ENCODE results near the gene GPR4. TPM values are rescaled to one million over a fixed set of nuclear protein-coding genes. Genes with fewer than 3 reads are reported as not detected.

The GPR4 gene
- polyA plus RNA-seq, 1 donor (not counting 4 experiments of a cell fraction or from before 2014, with no cell fraction given) = not detected

DNA sequence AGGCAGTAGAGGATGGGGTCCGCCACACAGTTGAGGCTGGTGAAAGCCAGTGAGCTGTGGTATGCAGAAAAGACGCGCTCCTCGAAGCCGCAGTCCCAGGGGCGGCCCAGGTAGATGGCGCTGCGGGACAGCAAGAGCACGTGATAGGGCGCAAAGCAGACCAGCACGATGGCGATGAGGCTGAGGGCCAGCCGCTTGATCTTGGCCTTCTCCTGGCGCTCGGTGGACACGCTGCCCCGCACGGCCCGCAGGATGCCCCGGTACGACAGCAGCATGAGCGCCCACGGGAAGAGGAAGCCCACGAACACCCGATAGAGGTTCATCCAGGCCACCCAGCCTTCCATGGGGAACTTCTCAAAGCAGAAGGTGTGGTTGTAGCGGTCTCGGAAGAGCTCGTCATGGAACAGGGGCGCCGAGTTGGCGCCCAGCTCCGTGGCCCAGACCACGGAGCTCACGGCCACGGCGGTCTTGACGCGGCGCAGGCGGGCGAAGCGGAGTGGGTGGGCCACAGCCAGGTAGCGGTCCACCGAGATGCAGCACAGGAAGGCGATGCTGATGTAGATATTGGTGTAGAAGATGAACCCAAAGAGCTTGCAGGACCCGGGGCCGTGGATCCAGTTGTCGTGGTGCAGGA, 10.9 kb downstream of the GPR4 start:
- H3K4me2 ChIP-seq (ENCODE audit: control insufficient read depth, extremely low read depth, insufficient read depth, low read depth, low read length) = no peak overlapping the region
- H3K4me3 ChIP-seq (ENCODE audit: control insufficient read depth in 2 of 3, extremely low read depth in 1 of 3, insufficient read depth in 2 of 3, low read depth in 1 of 3, low read length in 3 of 3) = no peak overlapping the region
- H2AFZ ChIP-seq (ENCODE audit: control insufficient read depth, low read length) = no peak overlapping the region
- dilution Hi-C loops (cut with MboI; ENCODE audit: extremely low pct_ligation_motif_present, low sequenced_read_pairs) = no loop called here
- H3K79me2 ChIP-seq (ENCODE audit: control insufficient read depth, insufficient read depth, low read length) = no peaks in the 10 kb centered on the region
- H3K36me3 ChIP-seq (ENCODE audit: control insufficient read depth in 2 of 2, extremely low read depth in 1 of 2, insufficient read depth in 2 of 2, low read length in 2 of 2) = no peaks in the 10 kb centered on the region
- FAIRE-seq (no peak), DNase-seq (ENCODE audit: low read depth, low spot score) (no peak)
- no peaks in the 10 kb centered on the region for H3K27me3 ChIP-seq (ENCODE audit: control insufficient read depth, extremely low read depth, insufficient read depth, low read length)
- H4K20me1 ChIP-seq (ENCODE audit: control insufficient read depth, extremely low read depth, insufficient read depth, low read length) = no peaks in the 10 kb centered on the region
- no peaks in the 10 kb centered on the region for H3K9me3 ChIP-seq (ENCODE audit: control insufficient read depth, low read depth, low read length)
- no peak overlapping the region for H3K27ac ChIP-seq (ENCODE audit: control insufficient read depth, insufficient read depth, low read length)
- H3K9ac ChIP-seq (ENCODE audit: control insufficient read depth, extremely low read depth, insufficient read depth, low read length) = no peak overlapping the region
- H3K4me1 ChIP-seq (ENCODE audit: control insufficient read depth, extremely low read depth, insufficient read depth, low read length) = peaks cover 3% of the 10 kb centered on the region
- TF ChIP-seq, protein P1, sequence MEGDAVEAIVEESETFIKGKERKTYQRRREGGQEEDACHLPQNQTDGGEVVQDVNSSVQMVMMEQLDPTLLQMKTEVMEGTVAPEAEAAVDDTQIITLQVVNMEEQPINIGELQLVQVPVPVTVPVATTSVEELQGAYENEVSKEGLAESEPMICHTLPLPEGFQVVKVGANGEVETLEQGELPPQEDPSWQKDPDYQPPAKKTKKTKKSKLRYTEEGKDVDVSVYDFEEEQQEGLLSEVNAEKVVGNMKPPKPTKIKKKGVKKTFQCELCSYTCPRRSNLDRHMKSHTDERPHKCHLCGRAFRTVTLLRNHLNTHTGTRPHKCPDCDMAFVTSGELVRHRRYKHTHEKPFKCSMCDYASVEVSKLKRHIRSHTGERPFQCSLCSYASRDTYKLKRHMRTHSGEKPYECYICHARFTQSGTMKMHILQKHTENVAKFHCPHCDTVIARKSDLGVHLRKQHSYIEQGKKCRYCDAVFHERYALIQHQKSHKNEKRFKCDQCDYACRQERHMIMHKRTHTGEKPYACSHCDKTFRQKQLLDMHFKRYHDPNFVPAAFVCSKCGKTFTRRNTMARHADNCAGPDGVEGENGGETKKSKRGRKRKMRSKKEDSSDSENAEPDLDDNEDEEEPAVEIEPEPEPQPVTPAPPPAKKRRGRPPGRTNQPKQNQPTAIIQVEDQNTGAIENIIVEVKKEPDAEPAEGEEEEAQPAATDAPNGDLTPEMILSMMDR (optimal IDR thresholded peaks at IDR 0.05 in 1 of 3, IDR thresholded peaks at IDR 0.05 in 1 of 3, conservative IDR thresholded peaks at IDR 0.05 in 1 of 3; ENCODE audit: extremely low read depth in 1 of 3, insufficient read depth in 2 of 3, low read length in 3 of 3) = peak; percentile 58 to 96 (median 85)
- TF ChIP-seq EZH2 (IDR thresholded peaks at IDR 0.05; ENCODE audit: low read length) = no peak
- no peaks in the 10 kb centered on the region for H3K9me1 ChIP-seq (ENCODE audit: control insufficient read depth, extremely low read depth, insufficient read depth, low read length)

DNA sequence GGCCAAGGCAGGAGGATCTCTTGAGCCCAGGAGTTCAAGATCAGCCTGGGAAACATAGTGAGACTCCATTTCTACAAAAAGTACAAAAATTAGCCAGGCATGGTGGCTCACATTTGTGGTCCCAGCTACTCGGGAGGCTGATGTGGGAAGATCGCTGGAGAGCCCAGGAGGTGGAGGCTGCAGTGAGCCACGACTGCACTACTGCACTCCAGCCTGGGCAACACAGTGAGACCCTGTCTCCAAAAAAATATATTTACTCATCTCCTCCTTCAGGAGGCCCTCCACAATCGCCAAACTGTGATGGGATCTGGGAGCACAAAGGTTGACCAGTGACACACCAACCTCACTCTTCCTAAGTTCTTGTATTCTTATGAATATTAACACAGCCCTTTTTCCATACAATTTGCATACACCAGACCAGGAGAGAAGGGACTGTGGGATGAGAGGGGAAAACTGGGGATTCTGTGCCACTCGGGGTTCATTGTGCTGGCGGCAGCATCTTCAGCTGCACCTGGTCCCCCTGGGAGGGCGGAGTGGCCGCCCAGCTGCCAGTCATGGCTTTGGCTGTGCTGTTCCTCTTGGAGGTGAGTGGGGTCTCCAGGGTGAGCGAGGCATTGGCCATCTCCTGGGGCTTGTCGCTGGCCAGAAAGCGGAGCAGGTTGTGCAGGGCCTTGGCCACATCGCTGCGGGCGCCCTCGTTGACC, 11.6 kb downstream of the GPR4 start:
- Histone ChIP-seq H3K4me3 (ENCODE audit: control insufficient read depth in 2 of 3, extremely low read depth in 1 of 3, insufficient read depth in 2 of 3, low read depth in 1 of 3, low read length in 3 of 3) (no peak overlapping the region), H3K9me3 (ENCODE audit: control insufficient read depth, low read depth, low read length) (no peaks in the 10 kb centered on the region), H3K9me1 (ENCODE audit: control insufficient read depth, extremely low read depth, insufficient read depth, low read length) (no peaks in the 10 kb centered on the region), H3K4me2 (ENCODE audit: control insufficient read depth, extremely low read depth, insufficient read depth, low read depth, low read length) (no peak overlapping the region), H3K4me1 (ENCODE audit: control insufficient read depth, extremely low read depth, insufficient read depth, low read length) (peaks cover 3% of the 10 kb centered on the region), H3K27ac (ENCODE audit: control insufficient read depth, insufficient read depth, low read length) (no peak overlapping the region), H3K36me3 (ENCODE audit: control insufficient read depth in 2 of 2, extremely low read depth in 1 of 2, insufficient read depth in 2 of 2, low read length in 2 of 2) (no peaks in the 10 kb centered on the region), H3K27me3 (ENCODE audit: control insufficient read depth, extremely low read depth, insufficient read depth, low read length) (no peaks in the 10 kb centered on the region), H4K20me1 (ENCODE audit: control insufficient read depth, extremely low read depth, insufficient read depth, low read length) (no peaks in the 10 kb centered on the region), H3K9ac (ENCODE audit: control insufficient read depth, extremely low read depth, insufficient read depth, low read length) (no peak overlapping the region), H3K79me2 (ENCODE audit: control insufficient read depth, insufficient read depth, low read length) (no peaks in the 10 kb centered on the region), H2AFZ (ENCODE audit: control insufficient read depth, low read length) (no peak overlapping the region)
- dilution Hi-C loops (cut with MboI; ENCODE audit: extremely low pct_ligation_motif_present, low sequenced_read_pairs) = no loop called here
- FAIRE-seq = no peak
- TF ChIP-seq, protein P1 (optimal IDR thresholded peaks at IDR 0.05 in 1 of 3, IDR thresholded peaks at IDR 0.05 in 1 of 3, conservative IDR thresholded peaks at IDR 0.05 in 1 of 3; ENCODE audit: extremely low read depth in 1 of 3, insufficient read depth in 2 of 3, low read length in 3 of 3) = no peak
- no peak for TF ChIP-seq EZH2 (IDR thresholded peaks at IDR 0.05; ENCODE audit: low read length)
- no peak for DNase-seq (ENCODE audit: low read depth, low spot score)
